NCI-H2081 (cell line): ENCODE data around the gene SLC25A38.
"Not testable (repeated sequence)": the region's sequence is repeated elsewhere in the genome, so short reads cannot be mapped to it uniquely, and the experiment has no call there.

Experiments
- DNase-seq, 2 experiments: peaks; one replicate each; lab custom pipeline; 2025; lab: John Stamatoyannopoulos, UW

Gene SLC25A38, protein sequence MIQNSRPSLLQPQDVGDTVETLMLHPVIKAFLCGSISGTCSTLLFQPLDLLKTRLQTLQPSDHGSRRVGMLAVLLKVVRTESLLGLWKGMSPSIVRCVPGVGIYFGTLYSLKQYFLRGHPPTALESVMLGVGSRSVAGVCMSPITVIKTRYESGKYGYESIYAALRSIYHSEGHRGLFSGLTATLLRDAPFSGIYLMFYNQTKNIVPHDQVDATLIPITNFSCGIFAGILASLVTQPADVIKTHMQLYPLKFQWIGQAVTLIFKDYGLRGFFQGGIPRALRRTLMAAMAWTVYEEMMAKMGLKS

DNA sequence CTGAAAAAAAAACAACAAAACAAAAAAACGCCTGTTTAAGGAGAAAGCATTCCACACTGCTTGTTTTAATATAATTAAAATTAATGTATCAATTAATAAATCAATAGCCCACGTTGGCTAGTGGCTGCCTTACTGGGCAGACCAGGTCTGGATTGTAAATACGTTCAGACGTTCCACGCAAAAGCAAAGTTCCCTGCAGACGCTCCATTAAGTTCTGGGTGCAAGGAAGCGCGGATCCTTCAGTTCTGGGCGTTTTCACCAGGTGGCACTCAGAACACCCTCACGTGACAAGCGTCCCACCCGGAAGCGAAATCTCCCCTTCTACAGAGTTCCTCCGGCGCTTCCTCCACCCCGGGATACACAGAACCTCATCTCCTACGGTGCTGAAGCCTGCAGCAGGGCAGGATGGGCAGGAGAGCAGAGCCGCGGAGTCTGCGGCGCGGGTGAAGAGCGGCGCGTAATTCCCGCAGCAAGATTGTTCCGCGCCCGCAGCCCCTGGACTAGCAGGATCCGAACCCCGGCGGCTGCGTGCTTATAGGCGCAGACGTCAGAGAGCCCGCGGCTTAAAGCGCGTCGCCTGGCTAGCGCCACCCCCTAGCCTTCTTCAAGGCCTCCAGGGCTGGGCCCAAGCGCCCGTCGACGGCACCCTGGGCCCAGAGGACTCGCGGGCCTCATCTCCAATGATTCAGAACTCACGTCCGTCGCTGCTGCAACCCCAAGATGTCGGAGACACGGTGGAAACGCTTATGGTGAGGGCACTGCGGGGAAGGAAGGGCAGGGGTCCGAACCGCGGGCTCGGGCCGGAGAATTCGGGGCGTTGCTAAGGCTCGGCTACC, at the start of gene SLC25A38:
Gene SLC25A38 (plus strand): TSS at position 326 of the 836 bp plus-strand sequence. CDS start 355 bp downstream, at position 681.
- no peak for DNase-seq

DNA sequence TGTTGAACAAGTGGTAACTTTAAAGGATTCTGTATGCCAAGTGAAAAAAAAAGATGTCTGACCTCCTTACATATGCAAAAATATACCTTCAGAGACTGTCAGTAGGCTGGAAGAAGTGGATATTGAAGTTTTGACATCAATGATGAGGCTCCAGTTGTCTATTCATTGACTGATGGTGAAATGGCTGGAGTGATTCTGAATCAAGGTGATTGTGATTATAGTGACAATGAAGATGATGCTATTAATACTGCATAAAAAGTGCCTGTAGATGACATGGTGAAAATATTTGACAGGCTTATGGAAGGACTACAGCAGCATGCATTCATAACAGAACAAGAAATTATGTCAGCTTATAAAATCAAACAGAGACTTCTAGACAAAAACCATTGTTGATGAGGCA, 49.6 kb upstream of the SLC25A38 start:
- no peak for DNase-seq

DNA sequence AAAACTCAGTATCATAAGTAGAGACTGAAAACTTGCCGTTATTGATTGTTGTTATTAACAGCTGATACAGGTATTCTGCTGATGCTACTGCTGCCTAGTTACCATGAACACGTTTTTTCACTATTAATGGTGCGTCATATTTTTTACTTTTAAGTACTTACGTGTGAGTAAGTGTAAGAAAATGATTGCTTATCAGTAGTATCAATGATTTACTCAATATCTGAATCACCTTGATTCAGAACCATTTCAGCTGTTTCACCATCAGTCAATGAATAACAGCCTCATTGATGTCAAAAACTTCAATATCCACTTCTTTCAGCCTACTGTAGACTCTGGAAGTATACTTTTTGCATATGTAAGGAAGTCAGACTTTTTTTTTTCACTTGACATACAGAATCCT, 49.0 kb upstream of the SLC25A38 start:
- no peak for DNase-seq

DNA sequence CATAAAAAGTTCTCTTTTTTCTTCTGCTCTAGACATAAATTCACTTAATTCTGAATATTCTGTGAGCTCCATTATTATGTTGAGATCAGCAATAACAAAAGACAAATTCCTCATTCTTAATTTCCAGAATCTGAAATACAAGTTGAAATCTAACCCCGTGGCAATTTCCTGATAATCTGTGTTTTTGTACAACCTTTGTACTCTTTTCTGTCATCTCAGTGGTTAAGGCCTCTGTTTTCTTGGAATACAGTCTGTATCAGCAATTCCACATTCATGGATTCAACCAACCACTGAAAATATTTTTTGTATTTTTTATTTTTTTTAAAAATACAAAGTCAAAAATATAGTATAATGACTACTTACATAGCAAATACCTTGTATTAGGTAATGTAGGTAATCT, 45.0 kb upstream of the SLC25A38 start:
- no peak for DNase-seq

DNA sequence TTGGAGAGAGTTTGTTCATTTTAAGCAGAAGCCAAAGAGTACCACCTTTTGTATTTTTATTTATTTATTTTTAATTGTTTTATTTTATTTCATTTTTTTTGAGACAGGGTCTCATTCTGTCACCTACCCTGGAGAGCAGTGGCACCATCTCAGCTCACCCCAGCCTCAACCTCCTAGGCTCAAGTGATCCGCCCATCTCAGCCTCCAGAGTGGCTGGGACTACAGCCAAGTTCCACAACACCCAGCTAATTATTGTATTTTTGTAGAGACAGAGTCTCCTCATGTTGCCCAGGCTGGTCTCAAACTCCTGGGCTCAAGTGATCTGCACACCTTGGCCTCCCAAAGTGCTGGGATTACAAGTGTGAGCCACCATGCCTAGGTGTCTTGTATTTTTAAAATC, 44.1 kb upstream of the SLC25A38 start:
- no peak for DNase-seq

DNA sequence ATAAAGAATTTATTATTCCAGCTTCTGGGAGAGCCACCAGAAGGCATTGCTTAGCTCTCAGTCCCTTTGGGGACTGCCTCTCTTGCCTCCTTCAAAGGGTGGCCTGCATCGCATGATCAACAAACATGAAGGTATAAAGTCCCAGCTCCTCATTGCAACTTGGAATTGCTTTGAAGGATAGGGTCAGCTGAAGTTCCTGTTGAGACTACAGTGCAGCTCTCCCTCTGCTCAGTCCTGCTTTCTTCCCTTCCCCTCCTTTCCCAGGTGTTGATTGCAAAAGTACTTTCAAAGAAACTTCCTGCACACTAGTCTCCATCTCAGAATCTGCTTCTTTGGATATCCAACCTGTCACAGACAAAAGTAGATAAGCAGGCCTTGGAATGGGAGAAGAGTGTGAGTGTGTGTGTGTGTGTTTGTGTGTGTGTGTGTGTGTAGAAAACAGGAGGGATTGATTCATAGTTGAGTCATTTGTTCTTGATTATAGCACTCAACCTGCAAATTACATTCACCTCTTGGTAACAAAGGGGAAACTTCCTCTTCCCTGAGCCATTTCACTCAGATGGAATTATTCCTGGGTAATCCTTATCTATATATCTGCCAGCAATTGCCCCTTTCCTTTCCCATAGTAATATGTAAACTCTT, 40.0 kb upstream of the SLC25A38 start:
- no peak for DNase-seq

DNA sequence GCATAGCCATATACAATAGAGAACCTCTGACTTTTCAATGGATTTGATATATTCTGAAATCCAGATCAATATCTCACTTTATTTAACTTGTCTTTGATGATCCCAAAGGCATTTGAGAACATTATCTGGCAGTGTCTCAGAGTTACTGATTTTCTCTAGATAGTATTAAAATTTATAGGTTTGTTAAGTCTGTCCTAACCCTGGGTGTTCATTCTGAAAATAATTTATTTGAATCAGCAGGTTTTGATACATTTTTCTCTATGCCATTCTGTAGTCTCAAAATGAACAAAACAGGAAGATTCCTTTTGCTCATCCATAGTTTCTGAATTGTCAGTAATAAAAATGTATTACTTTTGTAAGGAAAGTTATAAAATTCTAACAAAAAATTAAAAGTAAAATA, 39.4 kb upstream of the SLC25A38 start:
- no peak for DNase-seq

DNA sequence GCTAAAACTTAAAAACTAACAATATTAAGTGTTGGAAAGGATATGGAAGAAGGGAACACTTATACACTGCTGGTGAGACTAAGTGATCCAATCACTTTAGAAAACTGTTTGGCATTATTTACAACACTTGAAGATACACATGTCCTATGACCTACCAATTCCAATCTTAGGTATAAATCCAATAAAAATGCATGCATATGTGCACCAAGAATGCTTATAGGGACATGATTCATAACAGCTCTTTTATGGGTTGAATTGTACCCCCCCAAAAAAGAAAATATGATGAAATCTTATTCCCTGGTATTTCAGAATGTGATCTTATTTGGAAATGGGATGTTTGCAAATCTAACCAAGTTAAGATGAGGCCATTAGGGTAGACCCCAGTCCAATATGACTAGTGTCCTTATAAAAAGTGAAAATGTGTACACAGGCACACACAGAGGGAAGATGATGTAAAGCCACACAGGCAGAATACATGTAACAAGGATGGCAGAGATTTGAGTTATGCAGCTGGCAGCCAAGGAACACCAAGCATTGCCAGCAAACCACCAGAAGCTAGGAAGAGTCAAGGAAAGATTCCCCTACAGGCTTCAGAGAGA, 38.3 kb upstream of the SLC25A38 start:
- no peak for DNase-seq

DNA sequence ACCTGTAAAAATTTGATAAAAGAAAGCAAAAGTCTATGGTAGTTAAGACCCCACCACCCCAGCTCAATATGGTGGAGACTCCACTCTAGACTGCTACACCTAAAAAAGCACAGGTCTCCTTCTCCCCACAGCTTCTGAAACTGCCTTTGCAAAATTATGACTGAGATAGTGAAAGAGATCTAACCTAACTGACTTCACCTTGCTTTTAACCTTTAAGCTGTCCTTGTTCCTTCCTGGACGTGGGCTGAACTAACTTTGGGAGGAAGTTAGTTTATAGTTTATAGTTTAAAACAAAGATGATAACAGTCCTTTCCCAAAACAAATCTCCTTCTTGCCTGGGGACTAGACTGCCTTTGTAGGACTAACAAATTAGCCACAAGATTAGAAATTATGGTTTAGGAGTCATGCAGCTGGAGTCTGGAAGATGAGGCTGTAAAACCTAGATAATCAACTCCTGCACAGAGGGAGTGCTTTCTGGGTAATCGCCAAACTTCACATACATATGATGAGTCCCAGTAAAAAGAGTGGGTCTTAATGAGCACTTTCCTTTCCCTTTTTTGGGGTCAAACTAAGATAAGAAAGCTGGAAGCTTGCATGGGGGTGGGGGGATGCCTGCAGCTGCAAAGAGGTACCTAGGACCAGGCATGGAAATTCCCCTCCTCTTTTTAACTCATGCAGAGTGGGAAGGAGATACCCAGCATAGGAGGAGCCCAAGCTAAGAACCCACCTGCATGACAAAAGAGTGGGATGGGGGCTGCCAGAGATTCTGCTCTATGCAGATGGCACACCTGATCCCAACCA, 36.2 kb upstream of the SLC25A38 start:
- DNase-seq, result no peak

DNA sequence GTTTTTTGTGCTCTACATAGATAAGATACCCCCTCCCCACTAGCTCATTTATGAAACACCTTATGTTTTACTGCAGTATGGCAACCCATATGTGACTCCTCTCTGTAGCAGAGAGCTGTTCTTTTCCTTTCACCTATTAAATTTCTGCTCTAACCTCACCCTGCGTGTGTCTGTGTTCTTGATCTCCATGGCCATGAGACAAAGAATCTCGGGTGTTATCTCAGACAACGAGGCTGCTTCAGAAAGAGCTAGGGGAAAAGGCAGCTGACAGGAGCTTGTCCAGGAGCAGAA, 35.6 kb upstream of the SLC25A38 start:
- DNase-seq, result no peak

DNA sequence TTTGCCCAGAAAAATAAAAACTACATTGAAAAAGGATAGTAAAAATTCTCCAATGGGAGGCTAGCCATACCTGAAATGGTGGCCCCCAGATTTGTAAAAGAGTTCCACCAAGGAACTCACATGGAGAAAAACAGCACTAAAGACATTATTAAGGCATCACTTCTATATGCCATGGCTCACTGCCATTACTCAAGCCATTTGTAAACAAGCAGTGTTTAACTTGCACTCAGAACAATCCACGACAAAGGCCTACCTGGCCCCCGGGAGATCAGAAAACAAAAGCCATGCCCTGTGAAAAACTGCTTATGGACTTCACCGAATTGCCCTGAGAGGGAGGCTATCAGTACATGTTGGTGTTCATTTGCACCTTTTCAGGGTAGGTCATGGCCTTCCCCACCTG, 34.1 kb upstream of the SLC25A38 start:
- peak in 1 of 2 experiments; percentile 59 for DNase-seq

DNA sequence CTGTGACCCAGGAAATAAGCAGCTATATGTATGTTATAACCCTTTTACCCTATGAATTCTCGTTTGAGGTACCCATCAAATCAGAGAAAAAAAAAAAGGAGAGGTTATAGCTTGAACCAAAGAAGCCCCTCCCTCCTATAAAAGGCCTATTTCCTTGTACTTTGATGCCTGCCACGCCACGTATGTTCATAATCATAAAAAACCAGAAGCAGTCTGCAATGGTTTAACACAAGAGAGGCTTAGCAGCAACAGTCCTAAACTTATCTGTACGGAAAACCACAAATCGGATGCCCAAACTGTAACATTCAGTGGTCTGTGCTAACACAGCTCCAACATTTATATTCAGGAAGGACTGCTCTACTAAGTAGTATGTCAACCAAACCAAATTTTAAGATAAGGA, 32.5 kb upstream of the SLC25A38 start:
- DNase-seq, result no peak

DNA sequence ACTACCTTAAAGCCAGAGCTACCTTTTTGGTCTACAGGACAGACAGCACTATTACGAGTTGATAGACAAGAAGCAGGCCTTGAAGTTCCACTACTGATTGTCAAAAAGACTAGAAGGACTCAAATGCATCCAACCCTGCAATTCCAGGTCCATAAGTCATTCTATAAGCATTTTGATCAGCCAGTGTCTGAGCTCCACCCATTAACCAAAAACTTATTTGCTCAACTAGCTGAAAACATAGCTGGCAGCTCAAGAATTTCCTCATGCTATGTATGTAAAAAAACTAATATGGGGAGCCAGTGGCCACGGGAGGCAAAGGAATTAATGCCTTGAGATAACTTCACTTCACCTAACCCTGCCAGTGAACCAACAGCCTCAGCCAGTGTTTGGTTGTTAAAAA, 32.0 kb upstream of the SLC25A38 start:
- not testable (repeated sequence) for DNase-seq

DNA sequence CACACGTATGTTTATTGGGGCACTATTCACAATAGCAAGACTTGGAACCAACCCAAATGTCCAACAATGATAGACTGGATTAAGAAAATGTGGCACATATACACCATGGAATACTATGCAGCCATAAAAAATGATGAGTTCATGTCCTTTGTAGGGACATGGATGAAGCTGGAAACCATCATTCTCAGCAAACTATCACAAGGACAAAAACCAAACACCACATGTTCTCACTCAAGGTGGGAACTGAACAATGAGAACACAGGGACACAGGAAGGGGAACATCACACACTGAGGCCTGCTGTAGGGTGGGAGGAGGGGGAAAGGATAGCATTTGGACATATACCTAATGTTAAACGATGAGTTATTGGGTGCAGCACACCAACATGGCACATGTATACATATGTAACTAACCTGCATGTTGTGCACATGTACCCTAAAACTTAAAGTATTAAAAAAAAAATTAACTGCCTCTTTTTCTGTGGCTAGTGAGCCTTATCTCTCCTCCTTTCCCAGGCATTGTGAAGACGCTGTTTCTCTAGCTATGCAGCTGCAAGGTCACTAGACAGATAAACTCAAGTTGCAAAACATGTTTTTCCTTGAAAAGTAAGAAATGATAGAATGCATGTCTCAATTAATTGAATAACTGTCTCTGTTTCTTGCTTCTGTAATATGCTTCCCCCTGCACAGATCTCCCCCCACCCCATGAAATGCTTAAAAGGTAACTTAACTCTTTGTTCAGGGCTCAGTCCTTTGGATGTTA, 29.8 kb upstream of the SLC25A38 start:
- not testable (repeated sequence) for DNase-seq

DNA sequence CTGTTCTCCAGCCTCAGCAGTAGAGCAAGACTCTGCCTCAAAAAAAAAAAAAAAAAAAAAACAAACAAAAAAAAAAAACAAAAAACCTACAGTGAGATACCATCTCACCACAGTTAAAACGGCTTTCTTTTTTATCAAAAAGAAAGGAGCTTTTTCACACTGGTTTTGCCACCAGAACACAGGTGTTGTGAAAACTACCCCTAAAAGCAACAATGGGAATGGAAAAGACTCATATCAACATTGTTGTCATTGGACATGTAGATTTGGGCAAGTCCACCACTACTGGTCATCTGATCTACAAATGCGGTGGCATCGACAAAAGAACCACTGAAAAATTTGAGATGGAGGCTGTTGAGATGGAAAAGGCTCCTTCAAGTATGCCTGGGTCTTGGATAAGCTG, 24.8 kb upstream of the SLC25A38 start:
- no peak for DNase-seq

DNA sequence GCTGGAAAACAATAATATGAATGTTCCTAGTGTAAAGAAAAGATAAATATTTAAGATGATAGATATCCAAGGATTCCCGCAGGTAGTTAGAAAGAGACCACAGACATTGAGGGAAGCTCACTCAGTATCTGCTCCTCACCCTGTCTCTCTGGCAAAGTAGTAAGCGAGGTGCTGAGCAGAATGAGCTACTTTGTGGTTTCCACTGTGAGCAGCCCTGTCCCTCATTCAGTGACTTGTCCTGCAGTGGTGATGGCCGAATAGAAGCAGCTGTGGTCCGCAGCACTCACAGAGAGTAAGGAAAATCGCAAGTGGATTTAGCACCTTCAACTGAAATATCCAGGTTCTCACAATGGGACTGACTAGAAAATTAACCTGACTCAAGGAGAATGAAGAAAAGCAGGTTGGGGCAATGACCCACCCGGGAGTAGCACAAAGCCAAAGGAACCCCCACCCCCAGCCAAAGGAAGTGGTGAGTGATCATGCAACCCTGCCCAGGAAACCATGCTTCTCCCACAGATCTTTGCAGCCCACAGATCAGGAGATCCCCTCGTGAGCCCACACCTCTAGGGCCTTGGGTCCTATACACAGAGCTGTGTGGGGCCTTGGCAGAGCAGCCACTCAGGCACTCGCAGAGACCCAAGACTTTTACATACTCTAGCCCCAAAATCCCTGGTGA, 21.8 kb upstream of the SLC25A38 start:
- no peak for DNase-seq

DNA sequence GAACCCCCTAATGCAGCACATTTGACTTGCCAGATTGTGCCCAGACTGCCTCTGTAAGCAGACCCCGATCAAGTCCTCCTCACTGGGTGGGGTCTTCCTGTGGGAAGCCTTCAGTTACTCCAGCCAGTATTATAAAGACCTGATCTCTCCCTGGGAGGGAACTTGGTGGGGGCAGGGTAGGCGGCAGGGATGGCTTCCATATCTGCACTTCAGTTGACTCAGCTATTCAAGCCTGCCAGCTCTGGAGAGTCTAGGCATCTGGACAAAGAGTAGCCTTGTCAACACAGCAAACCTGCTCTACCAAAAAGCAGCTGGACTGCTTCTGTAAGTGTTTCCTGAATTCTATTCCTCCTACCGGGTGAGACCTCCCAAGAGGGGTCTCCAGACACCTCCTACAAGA, 21.0 kb upstream of the SLC25A38 start:
- no peak for DNase-seq

DNA sequence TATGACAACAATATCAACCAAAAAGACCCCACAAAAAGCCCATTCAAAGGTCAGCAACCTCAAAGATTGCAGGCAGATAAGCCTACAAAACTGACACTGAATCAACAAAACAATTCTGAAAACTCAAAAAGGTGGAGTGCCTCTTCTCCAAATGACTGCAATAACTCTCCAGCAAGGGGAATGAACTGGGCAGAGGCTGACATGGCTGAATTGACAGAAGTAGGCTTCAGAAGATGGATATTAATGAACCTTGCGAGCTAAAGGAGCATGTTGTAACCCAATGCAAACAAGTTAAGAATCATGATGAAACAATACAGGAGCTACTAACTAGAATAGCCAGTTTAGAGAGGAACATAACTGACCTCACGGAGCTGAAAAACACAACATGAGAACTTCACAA, 20.4 kb upstream of the SLC25A38 start:
- no peak for DNase-seq

DNA sequence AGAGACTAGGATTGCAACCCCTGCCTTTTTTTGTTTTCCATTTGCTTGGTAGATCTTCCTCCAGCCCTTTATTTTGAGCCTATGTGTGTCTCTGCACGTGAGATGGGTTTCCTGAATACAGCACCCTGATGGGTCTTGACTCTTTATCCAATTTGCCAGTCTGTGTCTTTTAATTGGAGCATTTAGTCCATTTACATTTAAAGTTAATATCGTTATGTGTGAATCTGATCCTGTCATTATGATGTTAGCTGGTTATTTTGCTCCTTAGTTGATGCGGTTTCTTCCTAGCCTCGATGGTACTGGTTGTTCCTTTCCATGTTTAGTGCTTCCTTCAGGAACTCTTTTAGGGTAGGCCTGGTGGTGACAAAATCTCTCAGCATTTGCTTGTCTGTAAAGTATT, 12.7 kb upstream of the SLC25A38 start:
- not testable (repeated sequence) for DNase-seq

DNA sequence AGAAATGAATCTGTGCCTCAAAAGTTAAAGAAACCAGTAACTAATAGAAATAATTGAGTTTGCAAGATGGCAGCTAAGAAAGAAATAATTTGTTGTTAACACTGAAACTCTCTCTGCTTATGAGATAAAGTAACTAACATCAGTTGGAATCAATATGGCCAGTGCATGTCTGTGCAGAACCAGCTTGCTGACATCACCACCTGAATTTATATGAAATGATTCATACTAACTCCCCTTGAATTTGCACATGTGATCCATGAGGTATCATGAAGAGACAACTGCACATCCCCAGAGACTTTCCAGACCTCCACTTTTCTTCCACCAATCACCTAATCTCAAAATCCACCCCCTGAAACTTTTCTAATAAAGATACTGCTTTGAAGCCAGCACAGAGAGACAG, 10.3 kb upstream of the SLC25A38 start:
- no peak for DNase-seq
